HG03439 (cell line): ENCODE measurements around the gene GAREM1.
"Not testable (repeated sequence)": the region's sequence is repeated elsewhere in the genome, so short reads cannot be mapped to it uniquely, and the experiment has no call there.

Source experiments
- ATAC-seq: cut with Tn5 transposase; IDR thresholded peaks from one replicate; pipeline ENCODE4 v1.9.1; 2021; ENCODE audit warnings: mild to moderate bottlenecking, moderate library complexity; ENCODE audit not compliant: unreplicated experiment

The GAREM1 gene

DNA sequence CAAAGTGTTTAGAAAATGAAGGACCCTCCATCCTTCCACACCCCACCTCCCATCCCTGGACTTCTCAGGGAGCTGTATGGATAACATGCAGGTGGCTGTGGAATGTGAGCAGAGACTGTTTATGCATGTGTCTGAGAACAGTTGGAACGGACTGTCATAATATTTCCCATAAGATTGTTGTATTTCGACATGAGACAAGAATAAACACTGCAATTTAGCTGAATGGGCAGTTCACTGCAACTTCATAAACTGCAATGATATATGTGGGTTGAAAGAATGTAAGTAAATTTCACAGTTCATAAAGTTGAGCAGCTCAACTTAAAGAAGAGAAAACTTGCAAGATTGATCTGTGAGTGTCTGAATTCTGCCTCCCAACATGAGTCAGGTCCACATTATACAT lies 206.3 kb downstream of the GAREM1 start:
- no peak for ATAC-seq

DNA sequence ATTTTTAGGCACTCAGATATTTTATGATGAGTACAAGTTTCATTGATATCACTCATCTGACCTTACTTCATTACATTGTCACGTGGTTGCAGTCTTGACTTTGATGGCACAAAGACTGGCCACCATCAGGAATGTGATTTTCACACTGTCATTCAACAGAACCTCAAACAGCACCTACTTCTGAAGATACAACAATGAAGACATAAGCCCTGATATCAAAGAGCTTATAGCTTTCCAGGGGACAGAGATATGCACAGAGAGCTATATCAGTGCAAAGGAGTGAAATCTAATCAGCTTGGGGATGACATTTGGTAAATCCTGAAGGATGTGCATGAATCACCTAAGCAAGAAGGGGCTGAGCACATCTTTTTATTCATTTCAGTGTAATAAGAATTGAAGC lies 208.6 kb downstream of the GAREM1 start:
- ATAC-seq: no peak

DNA sequence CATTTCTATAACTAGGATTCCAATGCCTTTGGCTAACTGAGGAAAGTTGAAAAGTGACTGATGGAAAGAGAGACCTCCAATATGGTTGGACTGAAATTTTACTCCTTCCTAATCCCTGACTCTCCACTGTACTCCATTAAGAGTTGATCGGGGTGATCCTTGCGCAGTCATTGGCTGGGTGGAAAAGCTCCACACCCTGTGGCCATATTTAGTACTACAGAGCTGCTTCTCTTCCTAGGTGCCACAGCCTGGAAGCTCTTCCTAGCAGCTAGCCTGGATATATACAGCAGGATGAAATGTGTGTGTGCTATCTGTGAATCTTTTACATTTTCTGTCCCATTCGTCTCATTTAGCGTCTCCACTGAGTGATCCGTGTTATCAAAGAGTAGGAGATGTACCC lies 209.7 kb downstream of the GAREM1 start:
- ATAC-seq: no peak

DNA sequence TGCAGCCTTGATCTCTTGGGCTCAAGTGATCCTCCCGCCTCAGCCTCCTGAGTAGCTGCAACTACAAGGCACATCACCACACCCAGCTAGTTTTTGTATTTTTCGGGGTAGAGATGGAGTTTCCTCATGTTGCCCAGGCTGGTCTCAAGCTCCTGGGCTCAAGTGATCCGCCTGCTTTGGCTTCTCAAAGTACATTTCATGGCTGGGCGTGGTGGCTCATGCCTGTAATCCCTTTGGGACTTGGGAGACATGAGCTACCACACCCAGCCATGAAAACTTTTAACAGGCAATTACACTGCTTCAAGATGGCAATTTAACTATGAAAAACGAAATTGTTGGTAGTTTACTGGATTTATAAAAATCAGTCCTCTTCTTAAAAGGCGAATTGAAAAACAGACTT lies 211.1 kb downstream of the GAREM1 start:
- ATAC-seq: no peak

DNA sequence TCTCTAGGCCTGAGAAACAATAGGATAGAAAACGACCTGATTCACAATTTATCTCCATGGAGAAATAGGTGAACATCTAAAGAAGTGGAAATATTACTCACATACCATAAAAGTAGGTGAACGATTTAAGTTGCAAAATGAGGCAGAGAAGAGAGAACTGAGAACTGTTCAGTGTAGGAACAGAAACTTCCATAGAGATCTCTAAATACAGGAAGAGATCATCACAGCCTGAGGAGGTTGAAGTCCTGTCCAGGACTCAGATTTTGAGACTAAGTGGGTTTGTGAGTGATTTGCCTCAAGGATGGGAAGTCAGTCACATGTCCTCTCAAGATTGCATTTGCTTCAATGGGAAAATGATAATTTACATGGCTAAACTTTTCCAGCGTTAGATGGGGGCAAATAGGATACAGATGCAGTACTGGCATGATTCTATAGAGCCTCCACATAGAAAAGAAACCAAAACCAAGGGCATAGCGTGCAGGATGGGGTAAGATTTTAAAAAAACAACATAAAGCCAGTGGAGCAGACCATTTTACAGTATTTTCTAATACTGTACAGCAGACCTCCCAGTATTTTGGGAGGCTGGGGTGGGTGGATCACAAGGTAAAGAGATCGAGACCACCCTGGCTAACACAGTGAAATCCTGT lies 212.0 kb downstream of the GAREM1 start:
- ATAC-seq: no peak

DNA sequence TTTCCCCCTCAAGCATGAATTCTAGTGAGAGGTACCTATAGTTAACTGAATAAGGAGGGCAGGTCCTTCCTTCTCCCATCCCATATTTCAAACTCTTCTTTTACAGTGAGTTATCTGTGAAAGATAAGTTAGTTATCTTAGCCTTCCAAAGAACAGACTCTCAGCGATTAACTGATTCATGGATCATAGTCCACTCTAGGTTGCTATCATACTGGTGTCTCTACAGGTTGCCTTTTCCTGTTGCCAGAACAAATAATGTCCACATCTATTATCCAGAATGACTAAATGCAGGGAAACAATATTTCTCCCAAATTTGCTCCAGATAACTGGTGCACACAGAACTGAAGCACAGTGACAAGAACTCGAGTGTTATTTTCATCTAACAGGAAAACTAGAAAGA lies 212.5 kb downstream of the GAREM1 start:
- no peak for ATAC-seq

DNA sequence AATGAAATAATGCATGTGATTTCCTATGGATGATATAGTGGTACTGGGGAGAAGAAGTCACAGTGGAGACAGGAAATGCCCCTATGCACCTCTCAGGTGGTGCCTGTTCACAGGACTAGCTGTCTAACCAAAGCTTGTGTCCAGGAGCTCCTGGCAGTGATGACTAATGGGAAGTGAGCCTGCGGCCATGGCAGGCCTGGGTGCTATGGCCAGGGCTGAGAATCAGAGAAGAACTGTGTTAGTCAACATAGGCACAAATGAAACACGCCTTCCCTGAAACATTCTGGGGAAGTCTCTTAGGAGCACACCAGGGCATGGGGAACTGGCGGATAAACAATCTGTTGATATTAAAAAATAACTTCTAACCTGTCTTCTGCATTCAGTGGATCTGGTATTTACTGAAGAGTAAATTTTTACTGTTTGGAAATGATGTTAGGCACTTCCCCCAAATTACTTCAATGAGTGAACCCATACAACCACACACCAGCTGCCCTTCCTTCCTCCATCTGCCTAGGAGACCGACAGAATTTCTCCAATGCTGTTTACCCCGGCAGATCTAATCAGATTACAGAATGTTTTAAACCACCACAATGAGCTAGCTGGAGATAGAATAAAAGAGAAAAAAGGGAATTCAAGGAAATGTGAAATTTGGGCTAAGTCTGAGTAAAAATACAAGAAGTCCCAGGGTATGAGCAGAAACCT lies 213.4 kb downstream of the GAREM1 start:
- ATAC-seq: no peak

DNA sequence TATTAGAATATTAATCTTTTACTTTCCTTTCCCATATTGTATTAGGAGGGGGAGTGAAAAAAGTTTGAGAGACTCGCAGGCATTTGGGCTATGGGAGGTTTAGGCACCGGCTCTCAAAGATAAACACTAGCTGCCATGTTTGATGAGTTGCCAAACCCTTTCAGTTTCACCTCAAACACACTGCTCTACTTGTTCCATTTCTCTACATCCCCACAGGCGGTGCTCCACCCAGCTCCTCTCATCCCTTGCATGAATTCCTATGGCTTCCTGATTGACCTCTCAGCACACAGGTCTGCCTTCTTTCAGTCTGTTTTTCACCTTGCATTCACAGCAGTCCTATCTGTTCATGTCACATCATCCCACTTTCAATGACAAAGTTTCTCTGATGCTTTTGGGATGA lies 215.1 kb downstream of the GAREM1 start:
- ATAC-seq: no peak

DNA sequence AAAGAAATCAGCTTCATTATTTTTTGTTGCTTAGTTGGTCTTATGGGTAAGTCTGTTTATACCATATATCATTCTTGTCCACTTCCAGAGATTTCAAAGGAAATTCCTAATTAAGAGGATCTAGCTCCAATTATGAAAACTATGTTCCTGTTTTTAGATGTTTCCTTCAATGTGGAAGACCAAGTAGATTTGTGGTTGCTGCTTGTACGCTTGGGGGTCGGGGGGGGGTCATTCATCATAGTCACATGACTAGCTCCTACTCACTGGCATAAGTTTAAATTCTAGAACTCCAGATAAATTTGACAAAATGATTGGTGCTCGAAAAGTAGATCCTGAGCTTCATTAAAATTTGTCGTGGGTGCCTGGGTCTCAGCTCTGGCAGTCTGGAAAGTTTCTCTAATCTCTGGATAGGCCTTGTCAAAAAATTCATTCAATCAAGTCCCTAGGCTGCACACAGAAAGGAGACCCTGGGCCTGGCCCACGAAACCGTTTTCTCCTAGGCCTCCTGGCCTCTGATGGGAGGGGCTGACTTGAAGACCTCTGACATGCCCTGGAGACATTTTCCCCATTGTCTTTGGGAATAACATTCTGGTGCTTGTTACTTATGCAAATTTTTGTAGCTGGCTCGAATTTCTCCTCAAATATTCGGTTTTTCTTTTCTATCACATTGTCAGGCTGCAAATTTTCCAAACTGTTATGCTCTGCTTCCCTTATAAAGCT lies 218.4 kb downstream of the GAREM1 start:
- no peak for ATAC-seq

DNA sequence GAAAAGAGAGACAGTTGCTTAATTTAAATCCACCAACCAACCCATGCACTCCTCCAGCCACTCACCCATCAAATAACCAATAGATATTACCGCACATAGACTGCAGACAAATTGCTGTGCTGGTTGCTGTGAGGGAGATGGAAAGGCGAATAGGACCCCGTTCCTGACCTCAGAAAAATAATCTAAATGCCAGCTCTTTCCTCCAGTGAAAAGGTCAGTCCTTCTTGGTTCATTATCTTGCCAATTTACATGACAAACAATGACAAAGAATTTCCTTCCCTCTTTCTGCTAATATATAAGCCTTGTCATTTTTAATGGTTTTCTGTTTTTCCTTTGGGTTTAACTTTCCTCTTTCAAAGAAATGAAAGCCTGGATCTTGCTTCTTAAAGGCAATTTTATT lies 219.2 kb downstream of the GAREM1 start:
- no peak for ATAC-seq

DNA sequence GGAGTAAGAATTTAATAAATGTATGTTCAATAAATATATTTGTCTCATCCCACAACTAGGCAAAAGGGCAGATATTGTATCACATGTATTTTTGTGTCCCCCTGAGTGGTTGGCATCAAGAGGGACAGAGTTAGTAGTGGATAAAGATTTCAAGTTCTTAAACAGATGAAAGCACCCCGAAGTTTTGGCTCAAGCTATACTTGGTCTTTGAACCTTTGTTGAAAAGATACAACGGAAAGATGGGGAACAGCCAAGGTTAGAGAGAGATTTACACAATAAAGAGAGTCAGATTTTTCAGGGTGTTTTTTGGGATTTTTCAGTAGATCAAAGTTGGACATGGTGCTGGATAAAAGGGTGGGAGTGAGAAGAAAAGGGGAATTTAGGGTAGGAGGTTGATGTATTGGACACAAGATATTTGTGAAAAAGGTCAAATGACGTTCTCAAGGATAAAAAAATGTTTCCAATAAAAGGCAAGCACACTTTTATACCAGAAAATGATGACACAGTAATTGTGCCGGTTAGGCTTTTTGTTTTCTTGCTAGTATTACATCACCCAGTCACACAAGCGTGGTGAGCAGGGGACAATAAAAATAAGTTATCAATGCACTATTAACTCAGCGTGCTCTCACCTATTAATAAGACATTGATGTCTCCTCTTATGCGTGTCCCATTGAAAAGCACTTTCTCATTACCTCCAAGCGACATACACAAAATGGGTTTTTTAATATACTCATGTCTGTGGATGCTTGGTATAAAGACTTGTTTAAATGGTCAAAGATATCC lies 221.3 kb downstream of the GAREM1 start:
- no peak for ATAC-seq

DNA sequence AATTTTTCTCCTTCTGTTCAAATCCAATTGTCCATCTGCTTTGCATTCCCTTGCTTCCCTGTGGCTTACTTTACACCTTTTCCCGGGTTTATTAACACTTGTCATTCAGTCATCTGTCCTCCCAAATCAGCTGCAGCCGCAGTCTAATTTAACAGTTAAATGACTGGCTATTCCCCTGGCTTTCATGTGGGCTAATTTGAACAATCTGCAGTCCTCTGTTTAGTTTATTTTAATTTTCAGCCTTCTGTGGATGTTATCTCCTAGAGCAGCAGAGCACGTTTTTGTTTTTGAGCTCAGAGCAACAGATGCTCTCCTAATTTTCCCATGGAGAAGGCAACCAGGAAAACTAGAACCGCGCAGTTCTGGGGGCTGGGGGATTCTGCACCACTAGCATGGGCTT lies 225.8 kb downstream of the GAREM1 start:
- ATAC-seq: no peak

DNA sequence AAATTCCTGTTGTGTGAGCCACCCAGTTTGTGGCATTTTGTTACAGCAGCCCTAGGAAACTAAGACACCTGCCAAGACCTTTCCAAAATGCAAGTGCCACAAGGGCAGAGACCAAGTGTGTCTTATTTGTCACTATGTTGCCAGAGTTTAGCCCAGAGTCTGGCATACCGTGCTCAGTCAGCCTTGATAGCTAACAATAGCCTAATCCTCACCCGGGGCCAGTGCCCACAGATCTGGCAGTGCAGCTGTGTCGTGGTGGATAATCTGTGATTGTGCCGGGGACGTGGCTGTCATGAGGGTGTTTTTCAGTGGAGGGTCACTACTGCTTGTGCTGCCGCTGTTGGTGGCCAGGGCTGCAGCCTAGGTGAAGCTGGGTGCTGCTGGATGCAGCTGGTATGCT lies 227.3 kb downstream of the GAREM1 start:
- ATAC-seq: no peak

DNA sequence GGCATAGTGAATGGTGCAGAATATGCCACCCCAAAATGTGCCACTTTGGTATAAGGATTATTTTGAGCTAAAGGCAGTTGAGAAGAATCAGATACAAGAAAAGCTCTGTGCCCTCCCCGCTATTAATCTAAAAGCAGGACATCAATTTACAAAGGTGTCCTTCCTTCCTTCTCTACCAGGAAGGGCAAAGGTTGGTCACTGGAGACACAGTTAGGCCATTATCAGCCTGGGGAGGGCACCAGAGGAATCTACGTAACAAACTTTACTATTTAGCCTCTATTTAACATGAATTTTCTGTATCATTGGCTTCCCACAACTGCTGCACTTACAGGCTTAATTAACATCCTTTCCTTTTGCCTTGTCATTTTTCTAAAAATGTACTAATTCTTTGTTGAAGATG lies 228.3 kb downstream of the GAREM1 start:
- no peak for ATAC-seq

DNA sequence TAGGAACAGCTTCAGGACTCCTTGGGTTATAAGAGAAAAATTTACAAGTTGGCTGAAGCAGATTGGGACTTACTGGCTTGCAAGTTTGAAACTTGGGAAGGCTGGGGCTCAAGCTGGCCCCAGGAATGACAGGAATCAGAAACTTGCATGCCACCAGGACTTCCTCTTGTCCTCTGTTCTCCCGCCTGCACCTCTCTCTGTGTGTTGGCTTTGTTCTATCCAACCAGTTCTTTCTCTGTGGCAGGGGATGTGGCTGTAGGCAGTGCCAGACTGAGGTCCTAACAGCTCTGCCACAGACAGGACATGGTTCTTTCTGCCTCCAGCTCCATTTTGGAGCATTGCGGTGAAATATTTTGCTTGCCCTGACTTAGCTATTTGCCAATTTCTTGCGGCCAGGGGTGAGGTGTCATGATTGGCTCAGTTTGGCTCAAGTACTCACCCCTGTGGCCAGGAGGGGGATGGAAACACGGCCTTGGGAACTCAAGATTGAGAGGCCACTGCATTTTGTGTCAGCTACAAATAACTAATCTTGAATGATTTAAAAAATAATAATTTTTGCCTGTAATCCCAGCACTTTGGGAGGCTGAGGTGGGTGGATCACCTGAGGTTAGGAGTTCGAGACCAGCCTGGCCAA lies 231.9 kb downstream of the GAREM1 start:
- no peak for ATAC-seq

DNA sequence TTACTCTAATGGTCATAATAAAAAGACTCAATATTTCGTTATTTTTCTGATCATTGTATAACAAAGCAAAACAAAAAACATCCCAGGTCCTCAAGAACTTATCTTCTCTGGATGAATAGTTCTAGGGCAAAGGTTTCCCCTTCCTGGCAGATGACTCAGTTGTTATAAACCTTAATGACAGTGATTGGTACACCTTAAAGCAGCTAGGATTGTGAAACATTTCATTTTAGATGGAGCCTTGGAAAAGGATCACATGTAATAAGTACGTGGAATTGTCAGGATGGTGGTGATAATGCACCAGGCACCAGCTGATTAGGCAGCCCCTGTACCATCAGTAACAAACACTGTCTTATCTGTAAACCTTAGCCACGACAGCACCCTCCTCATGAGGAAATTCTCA lies 233.6 kb downstream of the GAREM1 start:
- no peak for ATAC-seq

DNA sequence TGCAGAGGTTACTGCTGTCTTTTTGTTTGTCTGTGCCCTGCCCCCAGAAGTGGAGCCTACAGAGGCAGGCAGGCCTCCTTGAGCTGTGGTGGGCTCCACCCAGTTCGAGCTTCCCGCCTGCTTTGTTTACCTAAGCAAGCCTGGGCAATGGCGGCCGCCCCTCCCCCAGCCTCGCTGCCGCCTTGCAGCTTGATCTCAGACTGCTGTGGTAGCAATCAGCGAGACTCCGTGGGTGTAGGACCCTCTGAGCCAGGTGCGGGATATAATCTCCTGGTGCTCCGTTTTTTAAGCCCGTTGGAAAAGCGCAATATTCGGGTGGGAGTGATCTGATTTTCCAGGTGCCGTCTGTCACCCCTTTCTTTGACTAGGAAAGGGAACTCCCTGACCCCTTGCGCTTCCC lies 237.3 kb downstream of the GAREM1 start:
- not testable (repeated sequence) for ATAC-seq

DNA sequence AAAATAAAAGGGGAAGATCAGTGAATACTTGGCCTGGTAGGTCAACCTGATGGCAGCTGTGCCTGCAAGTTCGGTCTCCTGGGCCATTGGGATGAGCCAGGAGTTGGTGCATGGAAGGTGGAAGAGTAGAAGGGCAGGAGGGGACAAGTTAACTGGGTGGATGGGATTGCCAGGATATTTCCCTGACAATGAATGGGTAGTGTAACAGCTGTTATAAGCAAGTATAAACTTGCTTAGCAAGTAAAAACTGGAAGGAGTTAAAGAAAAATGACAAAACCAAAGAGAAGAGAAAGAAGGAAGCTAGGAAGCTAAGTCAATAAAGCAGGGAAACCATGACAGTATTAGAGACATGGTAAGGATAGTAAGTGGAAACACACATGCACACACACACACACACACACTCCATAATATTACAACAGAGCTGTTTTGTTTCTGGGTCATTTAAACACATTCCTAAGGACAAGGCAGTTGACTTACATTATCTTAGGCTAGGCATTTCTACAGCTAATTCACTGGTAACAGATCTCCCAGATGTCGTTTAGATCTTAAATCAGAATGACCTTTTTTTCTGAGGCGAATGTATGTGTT lies 251.2 kb downstream of the GAREM1 start:
- no peak for ATAC-seq

DNA sequence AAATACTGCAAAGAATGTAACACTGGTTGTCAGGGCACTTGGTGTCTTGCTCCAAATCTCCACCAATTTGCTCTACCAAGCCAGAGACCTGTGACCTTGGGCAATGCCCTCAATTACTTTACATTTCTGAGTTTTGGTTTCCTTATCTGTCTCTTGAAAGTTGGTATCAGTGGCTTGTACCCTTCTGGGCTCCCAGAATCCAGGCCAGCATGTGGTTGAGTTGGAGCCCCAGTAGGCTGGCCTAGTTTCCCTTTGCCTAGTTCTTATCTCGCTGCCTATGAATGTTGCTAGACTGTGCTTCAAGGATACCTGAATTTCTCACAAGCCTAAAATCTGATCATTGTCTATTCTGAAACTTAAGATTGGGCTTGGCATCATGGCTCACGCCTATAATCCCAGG lies 254.3 kb downstream of the GAREM1 start:
- ATAC-seq: no peak

DNA sequence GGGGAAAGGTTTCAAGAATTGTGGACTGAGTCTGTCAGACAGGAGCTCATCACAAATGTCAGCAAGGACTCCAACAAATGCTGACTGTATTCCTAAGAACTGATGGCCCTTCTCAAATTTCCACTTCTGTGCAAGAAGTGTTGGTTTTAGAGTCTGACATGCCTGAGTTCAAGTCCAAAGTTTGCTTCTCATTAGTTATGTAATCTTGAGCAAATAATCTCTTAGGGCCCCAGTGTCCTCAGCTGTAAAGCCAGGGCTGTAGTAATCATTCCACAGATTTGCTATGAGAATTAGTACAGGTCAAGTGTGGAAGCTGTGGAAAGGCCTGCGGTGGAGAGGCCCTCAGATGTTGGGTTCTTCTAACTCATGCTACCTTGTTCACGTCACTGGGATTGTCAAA lies 257.0 kb downstream of the GAREM1 start:
- ATAC-seq: no peak
